Neural progenitor cell (in vitro differentiated cells): Measurements from ENCODE around the gene DESI2.

Experiments
- EZH2 ChIP-seq: fragments of 200-600 bp; sonication (generic); IDR thresholded peaks from 2 replicates; pipeline ENCODE4 v1.6.1; 2017; ENCODE audit warnings: antibody characterized with exemption, mild to moderate bottlenecking, moderate library complexity
- EZH2phosphoT487 ChIP-seq: fragments of 200-600 bp; sonication (generic); IDR thresholded peaks from 2 replicates; pipeline ENCODE4 v1.6.1; 2017; ENCODE audit warnings: antibody characterized with exemption
- TF ChIP-seq, protein P1 (sequence below): fragments of 200-600 bp; sonication (generic); IDR thresholded peaks from 2 replicates; pipeline ENCODE4 v1.5.1; 2017; ENCODE audit warnings: antibody characterized with exemption, mild to moderate bottlenecking

DNA sequence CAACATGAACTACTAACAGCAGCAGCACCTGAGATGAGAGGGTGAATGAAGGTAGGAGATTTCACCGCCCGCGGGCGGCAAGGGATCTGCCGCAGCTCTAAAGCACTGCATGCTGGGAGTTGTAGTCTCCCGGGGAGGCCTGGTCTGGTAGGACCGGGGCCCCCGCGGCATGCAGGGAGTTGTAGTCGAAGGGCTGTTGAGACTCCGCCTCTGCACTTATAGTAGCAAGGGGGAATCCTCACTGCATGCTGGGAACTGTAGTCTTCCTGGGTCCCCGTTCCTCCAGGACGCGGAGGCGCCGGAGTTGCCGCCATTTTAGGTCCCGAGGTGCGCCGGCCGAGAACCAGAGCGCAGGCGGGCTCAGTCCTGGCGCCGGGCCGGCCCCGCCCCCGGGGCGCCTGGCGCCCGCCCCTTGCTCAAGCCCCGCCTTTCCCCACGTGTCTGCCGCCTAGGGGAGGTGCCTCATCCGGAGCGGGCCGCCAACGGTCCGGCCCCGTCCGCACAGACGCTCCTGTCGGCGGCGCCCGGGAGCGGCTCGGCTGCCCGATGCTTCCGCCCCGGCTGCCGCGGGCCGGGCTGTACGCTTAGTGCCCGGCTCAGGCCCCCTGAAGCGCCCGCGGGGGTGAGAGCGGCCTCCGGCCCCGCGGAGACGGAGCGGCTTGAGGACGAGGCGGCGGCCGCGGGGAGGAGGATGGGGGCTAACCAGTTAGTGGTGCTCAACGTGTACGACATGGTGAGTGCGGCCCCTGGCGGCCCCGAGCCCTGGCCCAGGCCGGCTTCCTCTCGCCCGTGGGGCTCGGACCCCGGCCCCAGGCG, at the start of gene DESI2:
- TF ChIP-seq, protein P1, sequence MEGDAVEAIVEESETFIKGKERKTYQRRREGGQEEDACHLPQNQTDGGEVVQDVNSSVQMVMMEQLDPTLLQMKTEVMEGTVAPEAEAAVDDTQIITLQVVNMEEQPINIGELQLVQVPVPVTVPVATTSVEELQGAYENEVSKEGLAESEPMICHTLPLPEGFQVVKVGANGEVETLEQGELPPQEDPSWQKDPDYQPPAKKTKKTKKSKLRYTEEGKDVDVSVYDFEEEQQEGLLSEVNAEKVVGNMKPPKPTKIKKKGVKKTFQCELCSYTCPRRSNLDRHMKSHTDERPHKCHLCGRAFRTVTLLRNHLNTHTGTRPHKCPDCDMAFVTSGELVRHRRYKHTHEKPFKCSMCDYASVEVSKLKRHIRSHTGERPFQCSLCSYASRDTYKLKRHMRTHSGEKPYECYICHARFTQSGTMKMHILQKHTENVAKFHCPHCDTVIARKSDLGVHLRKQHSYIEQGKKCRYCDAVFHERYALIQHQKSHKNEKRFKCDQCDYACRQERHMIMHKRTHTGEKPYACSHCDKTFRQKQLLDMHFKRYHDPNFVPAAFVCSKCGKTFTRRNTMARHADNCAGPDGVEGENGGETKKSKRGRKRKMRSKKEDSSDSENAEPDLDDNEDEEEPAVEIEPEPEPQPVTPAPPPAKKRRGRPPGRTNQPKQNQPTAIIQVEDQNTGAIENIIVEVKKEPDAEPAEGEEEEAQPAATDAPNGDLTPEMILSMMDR = peak; percentile 61
- TF ChIP-seq EZH2 (no peak), EZH2phosphoT487 (no peak)
